Measurements from ENCODE around the gene CNGB1. TPM values are rescaled to one million over a fixed set of nuclear protein-coding genes. Genes with fewer than 3 reads are reported as not detected.
A peak's percentile ranks its signal among the peaks of the same experiment; 100 is the strongest.

Gene CNGB1
- polyA plus RNA-seq, 2 of the 4 experiments (the other 2 are of a cell fraction): 0.23 to 0.39 TPM

GRCh38 chr16:57957673-57958392 is 13.1 kb downstream of the CNGB1 start:
- 73% methylated on average over 8 of the region's 8 CpGs for WGBS (ENCODE audit: missing lambda C conversion rate)
- DNase-seq (ENCODE audit: low read depth in 1 of 2, low spot score in 1 of 2) (no peak), FAIRE-seq (no peak), ATAC-seq (no peak)
- Histone ChIP-seq H3K4me1 (0 out of 3 replicates have a peak, but pooled peaks cover 3% of the 10 kb centered on the region), H3K27ac (no peak overlapping the region), H3K4me2 (no peak overlapping the region), H3K9me3 (no peaks in the 10 kb centered on the region), H3K4me3 (no peak overlapping the region)
- POLR2A ChIA-PET: no interaction called here
- CTCF ChIA-PET: interaction anchor here (0.6 to 3.2 kb wide), 8 partner anchors 13 to 201 kb away, joined by 3 to 16 read pairs (median 3); partner anchors contain the start of gene USB1
- TF ChIP-seq HMGXB4 (CRISPR knock-in tag; IDR thresholded peaks at IDR 0.05; ENCODE audit: borderline replicate concordance) (no peak), PHF8 (IDR thresholded peaks at IDR 0.05; ENCODE audit: borderline replicate concordance, low read depth) (no peak), RCOR1 (IDR thresholded peaks at IDR 0.05; ENCODE audit: low read depth, low read length) (no peak), CBX8 (IDR thresholded peaks at IDR 0.05) (no peak)

GRCh38 chr16:57956924-57957672 is 13.8 kb downstream of the CNGB1 start:
- ATAC-seq: no peak
- H3K27ac ChIP-seq: no peak overlapping the region
- no peak for FAIRE-seq

DNA sequence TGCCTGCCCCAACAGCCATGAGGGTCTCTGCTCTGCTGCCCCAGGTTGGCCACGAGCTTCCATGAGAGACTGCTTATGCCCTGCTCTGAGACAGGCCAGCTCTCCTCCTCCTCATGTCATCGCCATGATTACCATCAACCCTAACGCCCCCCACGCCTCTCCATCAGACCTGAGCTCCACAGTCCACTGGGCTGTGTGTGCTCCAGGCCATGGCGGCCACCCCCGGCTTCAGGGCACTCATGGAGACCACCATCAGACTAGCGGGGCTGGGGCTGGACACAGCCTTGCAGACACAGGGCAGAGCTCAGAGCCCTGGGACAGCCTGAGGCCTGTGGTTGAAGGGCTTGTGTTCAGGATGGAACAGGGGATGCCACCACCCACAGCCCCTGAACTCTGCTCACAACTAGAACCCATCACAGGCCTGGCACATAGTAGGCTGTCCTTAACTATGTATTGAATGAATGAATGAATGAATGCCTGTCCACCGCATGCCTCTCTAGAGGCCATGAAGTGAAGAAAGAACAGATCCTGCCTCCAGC is 14.6 kb downstream of the CNGB1 start:
- Histone ChIP-seq H3K4me3 (no peak overlapping the region), H3K4me1 (0 out of 3 replicates have a peak, but pooled peaks cover 3% of the 10 kb centered on the region), H3K9me3 (no peaks in the 10 kb centered on the region), H3K27ac (no peak overlapping the region), H3K4me2 (no peak overlapping the region)
- ATAC-seq: peak in 1 of 2 experiments; percentile 15; a peak in 1 of 6 replicates
- no peak for FAIRE-seq
- POLR2A ChIA-PET: no interaction called here
- DNase-seq (ENCODE audit: low read depth in 1 of 2, low spot score in 1 of 2): no peak
- WGBS (ENCODE audit: missing lambda C conversion rate): 75% methylated on average over 8 of the region's 8 CpGs
- CTCF ChIA-PET: interaction anchor here (1.0 to 3.2 kb wide), 4 partner anchors 12 to 57 kb away, joined by 3 to 16 read pairs (median 4); no protein-coding TSS in a partner anchor
- no peak for TF ChIP-seq E2F6 (IDR thresholded peaks at IDR 0.05; ENCODE audit: borderline replicate concordance, low read depth)
- TF ChIP-seq EHMT2 (IDR thresholded peaks at IDR 0.05; ENCODE audit: low read depth): no peak
- no peak for TF ChIP-seq MYC (IDR thresholded peaks at IDR 0.05; ENCODE audit: borderline replicate concordance, low read length)
- TF ChIP-seq SREBF2 (IDR thresholded peaks at IDR 0.05): no peak
- no peak for TF ChIP-seq CEBPB (IDR thresholded peaks at IDR 0.05)
- TF ChIP-seq MAX (IDR thresholded peaks at IDR 0.05): no peak
- TF ChIP-seq, protein P1, sequence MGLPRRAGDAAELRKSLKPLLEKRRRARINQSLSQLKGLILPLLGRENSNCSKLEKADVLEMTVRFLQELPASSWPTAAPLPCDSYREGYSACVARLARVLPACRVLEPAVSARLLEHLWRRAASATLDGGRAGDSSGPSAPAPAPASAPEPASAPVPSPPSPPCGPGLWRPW (IDR thresholded peaks at IDR 0.05): no peak
- TF ChIP-seq GATA3 (IDR thresholded peaks at IDR 0.05; ENCODE audit: borderline replicate concordance): no peak
- TF ChIP-seq ZFP36 (IDR thresholded peaks at IDR 0.05; ENCODE audit: borderline replicate concordance, partially characterized antibody): no peak
- TF ChIP-seq MAFK (IDR thresholded peaks at IDR 0.05; ENCODE audit: partially characterized antibody): no peak
- TF ChIP-seq PHF8 (IDR thresholded peaks at IDR 0.05; ENCODE audit: borderline replicate concordance, low read depth): no peak
- TF ChIP-seq NR3C1 (IDR thresholded peaks at IDR 0.05): no peak
- TF ChIP-seq ESRRA (IDR thresholded peaks at IDR 0.05; ENCODE audit: borderline replicate concordance, low read length): no peak

More at GRCh38 chr16:57956924-57957672, 13.8 kb downstream of the CNGB1 start:
- CTCF ChIA-PET: interaction anchor here (0.6 to 3.2 kb wide), 10 partner anchors 13 to 200 kb away, joined by 3 to 16 read pairs (median 3); partner anchors contain the start of gene USB1
- H3K4me2 ChIP-seq: no peak overlapping the region
- 0 out of 3 replicates have a peak, but pooled peaks cover 3% of the 10 kb centered on the region for H3K4me1 ChIP-seq
- TF ChIP-seq MAZ (IDR thresholded peaks at IDR 0.05; ENCODE audit: borderline replicate concordance, low read depth, low read length): no peak
- no peak for TF ChIP-seq USF2 (IDR thresholded peaks at IDR 0.05)
- no peak for TF ChIP-seq MYC (IDR thresholded peaks at IDR 0.05; ENCODE audit: borderline replicate concordance, low read length)
- no peak for TF ChIP-seq RFX5 (IDR thresholded peaks at IDR 0.05)
- no peak for TF ChIP-seq CBX2 (IDR thresholded peaks at IDR 0.05; ENCODE audit: borderline replicate concordance, low read depth)
- no peak for TF ChIP-seq HOXB5 (CRISPR knock-in tag; IDR thresholded peaks at IDR 0.05)
- TF ChIP-seq ESRRA (IDR thresholded peaks at IDR 0.05; ENCODE audit: borderline replicate concordance, low read length): no peak
- no peak for TF ChIP-seq JUNB (IDR thresholded peaks at IDR 0.05)
- no peak for TF ChIP-seq CHD4 (IDR thresholded peaks at IDR 0.05; ENCODE audit: borderline replicate concordance)
- TF ChIP-seq SREBF2 (IDR thresholded peaks at IDR 0.05): no peak
- TF ChIP-seq HOXB13 (CRISPR knock-in tag; IDR thresholded peaks at IDR 0.05; ENCODE audit: low read depth): no peak
- no peak for TF ChIP-seq JUN (IDR thresholded peaks at IDR 0.05)
- no peak for TF ChIP-seq BCL3 (IDR thresholded peaks at IDR 0.05)
- no peak for TF ChIP-seq CBX8 (IDR thresholded peaks at IDR 0.05)
- no peak for TF ChIP-seq ZFP36 (IDR thresholded peaks at IDR 0.05; ENCODE audit: borderline replicate concordance, partially characterized antibody)
- TF ChIP-seq KDM5A (IDR thresholded peaks at IDR 0.05): no peak
- TF ChIP-seq CEBPB (IDR thresholded peaks at IDR 0.05): no peak
- no peak for TF ChIP-seq EP300 (IDR thresholded peaks at IDR 0.05)
- no peak for TF ChIP-seq ZNF302 (CRISPR knock-in tag; IDR thresholded peaks at IDR 0.05)
- no peak for DNase-seq (ENCODE audit: low read depth in 1 of 2, low spot score in 1 of 2)
- POLR2A ChIA-PET: no interaction called here
- H3K4me3 ChIP-seq: no peak overlapping the region
- no peaks in the 10 kb centered on the region for H3K9me3 ChIP-seq
- 78% methylated on average over 6 of the region's 8 CpGs for WGBS (ENCODE audit: missing lambda C conversion rate)
